Activated B cell treated with CpG ODN at 0.5 μM for 24 hours (primary cell): ENCODE results near the gene MGMT. TPM values are rescaled to one million over a fixed set of nuclear protein-coding genes. Genes with fewer than 3 reads are reported as not detected.
A peak's percentile ranks its signal among the peaks of the same experiment; 100 is the strongest.

ENCODE experiments used
- ATAC-seq: fragments of 200-7000 bp; cut with Tn5 transposase; one replicate; pipeline ENCODE4 v1.10.0; 2021; ENCODE audit warnings: low read depth, mild to moderate bottlenecking, moderate library complexity
- CTCF ChIA-PET: fragments of 350-600 bp; sonication (Branson Sonifier 250); formaldehyde crosslinking; loops from one replicate; lab custom pipeline; 2021; ENCODE audit warnings: antibody characterized with exemption; lab: Charles Lee
- POLR2A ChIA-PET: fragments of 350-600 bp; sonication (Branson Sonifier 250); formaldehyde crosslinking; loops from one replicate; lab custom pipeline; 2021; ENCODE audit warnings: antibody characterized with exemption; lab: Charles Lee
- DNase-seq: peaks from one replicate; pipeline ENCODE4 v3.0.0; 2022
- H3K27ac Mint-ChIP-seq: one replicate; pipeline ENCODE4 v1.8.0; 2020; ENCODE audit warnings: mixed read lengths
- H3K27me3 Mint-ChIP-seq: one replicate; pipeline ENCODE4 v1.8.0; 2021; ENCODE audit warnings: mixed read lengths
- H3K36me3 Mint-ChIP-seq: one replicate; pipeline ENCODE4 v1.8.0; 2021; ENCODE audit warnings: low read depth, mixed read lengths
- H3K4me1 Mint-ChIP-seq: one replicate; pipeline ENCODE4 v1.8.0; 2021; ENCODE audit warnings: mixed read lengths
- H3K4me3 Mint-ChIP-seq: one replicate; pipeline ENCODE4 v1.8.0; 2020; ENCODE audit warnings: mild to moderate bottlenecking, mixed read lengths
- H3K9me3 Mint-ChIP-seq: one replicate; pipeline ENCODE4 v1.8.0; 2020; ENCODE audit warnings: mixed read lengths
- CTCF ChIP-seq: fragments of 200-600 bp; IDR thresholded peaks from one replicate; pipeline ENCODE4 v1.8.0; 2022; ENCODE audit warnings: antibody characterized with exemption, mild to moderate bottlenecking
- intact Hi-C: fragments of 100-400 bp; cut with micrococcal nuclease; formaldehyde crosslinking; loops from one replicate; pipeline ENCODE4 v1.15.1; 2024
- total RNA-seq: library from RNA; stranded (reverse); gene quantifications from 2 replicates; pipeline ENCODE4 v1.2.3, GENCODE V29; 2022

MGMT gene
- total RNA-seq, 1 donor from 2014 or later, result 25.8 TPM

GRCh38 chr10:129764901-129765663 is 298.0 kb downstream of the MGMT start:
- ATAC-seq, result no peak

GRCh38 chr10:129765664-129766550 is 298.9 kb downstream of the MGMT start:
- Mint-ChIP-seq H3K9me3 (no peaks in the 10 kb centered on the region), H3K27ac (no peak overlapping the region), H3K4me3 (no peak overlapping the region), H3K36me3 (peaks cover 33% of the 10 kb centered on the region), H3K27me3 (no peaks in the 10 kb centered on the region), H3K4me1 (no peaks in the 10 kb centered on the region)
- no peak for TF ChIP-seq CTCF
- no peak for ATAC-seq
- peak; percentile 9 for DNase-seq
- ChIA-PET CTCF (no interaction called here), POLR2A (no interaction called here)
- intact Hi-C loops, result no loop called here

More at GRCh38 chr10:129764901-129765663, 298.0 kb downstream of the MGMT start:
- ChIA-PET POLR2A (no interaction called here), CTCF (no interaction called here)
- no peaks in the 10 kb centered on the region for H3K4me1 Mint-ChIP-seq
- no peak overlapping the region for H3K27ac Mint-ChIP-seq
- peaks cover 35% of the 10 kb centered on the region for H3K36me3 Mint-ChIP-seq
- H3K27me3 Mint-ChIP-seq, result no peaks in the 10 kb centered on the region
- no peak for TF ChIP-seq CTCF
- no peaks in the 10 kb centered on the region for H3K9me3 Mint-ChIP-seq
- peak; percentile 2 for DNase-seq
- H3K4me3 Mint-ChIP-seq, result no peak overlapping the region
- intact Hi-C loops, result no loop called here

- DNase-seq (no peak), ATAC-seq (no peak)
- Mint-ChIP-seq H3K4me3 (no peak overlapping the region), H3K9me3 (no peaks in the 10 kb centered on the region), H3K36me3 (peaks cover 33% of the 10 kb centered on the region), H3K27me3 (no peaks in the 10 kb centered on the region), H3K27ac (no peak overlapping the region), H3K4me1 (no peaks in the 10 kb centered on the region)
- TF ChIP-seq CTCF, result no peak
- intact Hi-C loops, result no loop called here
- ChIA-PET POLR2A (no interaction called here), CTCF (no interaction called here)
Observed at GRCh38 chr10:129766611-129767550, 299.8 kb downstream of the MGMT start.

- Mint-ChIP-seq H3K27ac (no peak overlapping the region), H3K9me3 (no peaks in the 10 kb centered on the region), H3K27me3 (no peaks in the 10 kb centered on the region), H3K4me3 (no peak overlapping the region), H3K36me3 (peaks cover 35% of the 10 kb centered on the region), H3K4me1 (no peaks in the 10 kb centered on the region)
- no peak for TF ChIP-seq CTCF
- ChIA-PET POLR2A (no interaction called here), CTCF (no interaction called here)
- no peak for DNase-seq
- no peak for ATAC-seq
- intact Hi-C loops, result no loop called here
Observed at GRCh38 chr10:129767751-129768150, 300.7 kb downstream of the MGMT start.
